ENCODE results near the gene RTCB. TPM values are rescaled to one million over a fixed set of nuclear protein-coding genes. Genes with fewer than 3 reads are reported as not detected.

RTCB gene
- total and polyA plus RNA-seq, 2 experiments from 2014 or later, result 52.5 to 99.0 TPM

DNA sequence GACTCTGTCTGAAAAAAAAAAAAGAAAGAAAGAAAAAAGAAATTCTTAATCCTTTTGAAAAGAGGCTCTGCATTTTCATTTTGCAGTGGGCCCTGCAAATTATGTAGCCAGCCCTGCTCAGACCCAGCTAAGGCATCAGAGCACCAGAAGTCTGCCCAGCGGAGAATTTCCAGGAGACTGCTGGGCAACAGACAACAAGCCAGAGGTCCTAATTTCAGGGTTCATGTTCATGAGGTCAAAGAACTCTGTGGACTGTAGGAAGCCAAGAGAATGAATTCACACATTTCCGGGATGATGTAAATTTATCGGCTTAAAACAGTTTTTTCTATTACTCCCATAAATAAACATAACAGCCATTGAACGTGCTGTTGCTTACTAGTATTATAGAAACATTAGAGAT lies 14.8 kb upstream of the RTCB start:
- Histone ChIP-seq H3K4me2 (no peak overlapping the region), H3K4me1 (ENCODE audit: insufficient read depth) (no peaks in the 10 kb centered on the region), H3K9me2 (ENCODE audit: insufficient read depth) (no peaks in the 10 kb centered on the region), H4K20me1 (replicated peaks; ENCODE audit: insufficient read depth) (no peaks in the 10 kb centered on the region), H3K27ac (ENCODE audit: low read depth) (no peak overlapping the region), H3K79me2 (replicated peaks; ENCODE audit: insufficient read depth) (no peaks in the 10 kb centered on the region), H2AFZ (no peak overlapping the region), H3F3A (replicated peaks; ENCODE audit: low read depth) (no peaks in the 10 kb centered on the region), H3K27me3 (ENCODE audit: insufficient read depth) (peaks cover 22% of the 10 kb centered on the region; the same call in 1 of the 2 replicates), H3K36me3 (ENCODE audit: insufficient read depth) (no peaks in the 10 kb centered on the region), H3K4me3 (no peak overlapping the region)
- no peak for DNase-seq (ENCODE audit: low spot score)
- Mint-ChIP-seq H3K27ac (no peak overlapping the region), H3K27me3 (ENCODE audit: insufficient read depth, low read depth, poor library complexity) (peaks cover 11% of the 10 kb centered on the region), H3K9me3 (no peaks in the 10 kb centered on the region), H3K4me3 (no peak overlapping the region), H3K36me3 (ENCODE audit: low read depth) (no peaks in the 10 kb centered on the region), H3K4me1 (no peaks in the 10 kb centered on the region; the same call in 2 of the 3 replicates)
- TF ChIP-seq POLR2AphosphoS5 (IDR thresholded peaks at IDR 0.05; ENCODE audit: low read depth) (no peak), EZH2 (IDR thresholded peaks at IDR 0.05; ENCODE audit: low read depth, unreplicated experiment) (no peak), JUNB (IDR thresholded peaks at IDR 0.05; ENCODE audit: unreplicated experiment) (no peak), EZH2phosphoT487 (IDR thresholded peaks at IDR 0.05; ENCODE audit: unreplicated experiment) (no peak), ZNF114 (CRISPR knock-in tag; IDR thresholded peaks at IDR 0.05) (no peak), NANOG (IDR thresholded peaks at IDR 0.05; ENCODE audit: borderline replicate concordance) (no peak), CREB1 (CRISPR knock-in tag; IDR thresholded peaks at IDR 0.05; ENCODE audit: low read depth) (no peak), ZNF331 (CRISPR knock-in tag; IDR thresholded peaks at IDR 0.05; ENCODE audit: low read depth) (no peak), STAT1 (IDR thresholded peaks at IDR 0.05; ENCODE audit: unreplicated experiment) (no peak)
- TF ChIP-seq, protein P1, sequence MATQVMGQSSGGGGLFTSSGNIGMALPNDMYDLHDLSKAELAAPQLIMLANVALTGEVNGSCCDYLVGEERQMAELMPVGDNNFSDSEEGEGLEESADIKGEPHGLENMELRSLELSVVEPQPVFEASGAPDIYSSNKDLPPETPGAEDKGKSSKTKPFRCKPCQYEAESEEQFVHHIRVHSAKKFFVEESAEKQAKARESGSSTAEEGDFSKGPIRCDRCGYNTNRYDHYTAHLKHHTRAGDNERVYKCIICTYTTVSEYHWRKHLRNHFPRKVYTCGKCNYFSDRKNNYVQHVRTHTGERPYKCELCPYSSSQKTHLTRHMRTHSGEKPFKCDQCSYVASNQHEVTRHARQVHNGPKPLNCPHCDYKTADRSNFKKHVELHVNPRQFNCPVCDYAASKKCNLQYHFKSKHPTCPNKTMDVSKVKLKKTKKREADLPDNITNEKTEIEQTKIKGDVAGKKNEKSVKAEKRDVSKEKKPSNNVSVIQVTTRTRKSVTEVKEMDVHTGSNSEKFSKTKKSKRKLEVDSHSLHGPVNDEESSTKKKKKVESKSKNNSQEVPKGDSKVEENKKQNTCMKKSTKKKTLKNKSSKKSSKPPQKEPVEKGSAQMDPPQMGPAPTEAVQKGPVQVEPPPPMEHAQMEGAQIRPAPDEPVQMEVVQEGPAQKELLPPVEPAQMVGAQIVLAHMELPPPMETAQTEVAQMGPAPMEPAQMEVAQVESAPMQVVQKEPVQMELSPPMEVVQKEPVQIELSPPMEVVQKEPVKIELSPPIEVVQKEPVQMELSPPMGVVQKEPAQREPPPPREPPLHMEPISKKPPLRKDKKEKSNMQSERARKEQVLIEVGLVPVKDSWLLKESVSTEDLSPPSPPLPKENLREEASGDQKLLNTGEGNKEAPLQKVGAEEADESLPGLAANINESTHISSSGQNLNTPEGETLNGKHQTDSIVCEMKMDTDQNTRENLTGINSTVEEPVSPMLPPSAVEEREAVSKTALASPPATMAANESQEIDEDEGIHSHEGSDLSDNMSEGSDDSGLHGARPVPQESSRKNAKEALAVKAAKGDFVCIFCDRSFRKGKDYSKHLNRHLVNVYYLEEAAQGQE (IDR thresholded peaks at IDR 0.05; ENCODE audit: unreplicated experiment), result no peak
- TF ChIP-seq, protein P2, sequence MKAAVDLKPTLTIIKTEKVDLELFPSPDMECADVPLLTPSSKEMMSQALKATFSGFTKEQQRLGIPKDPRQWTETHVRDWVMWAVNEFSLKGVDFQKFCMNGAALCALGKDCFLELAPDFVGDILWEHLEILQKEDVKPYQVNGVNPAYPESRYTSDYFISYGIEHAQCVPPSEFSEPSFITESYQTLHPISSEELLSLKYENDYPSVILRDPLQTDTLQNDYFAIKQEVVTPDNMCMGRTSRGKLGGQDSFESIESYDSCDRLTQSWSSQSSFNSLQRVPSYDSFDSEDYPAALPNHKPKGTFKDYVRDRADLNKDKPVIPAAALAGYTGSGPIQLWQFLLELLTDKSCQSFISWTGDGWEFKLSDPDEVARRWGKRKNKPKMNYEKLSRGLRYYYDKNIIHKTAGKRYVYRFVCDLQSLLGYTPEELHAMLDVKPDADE (IDR thresholded peaks at IDR 0.05), result no peak
- TF ChIP-seq, protein P3, sequence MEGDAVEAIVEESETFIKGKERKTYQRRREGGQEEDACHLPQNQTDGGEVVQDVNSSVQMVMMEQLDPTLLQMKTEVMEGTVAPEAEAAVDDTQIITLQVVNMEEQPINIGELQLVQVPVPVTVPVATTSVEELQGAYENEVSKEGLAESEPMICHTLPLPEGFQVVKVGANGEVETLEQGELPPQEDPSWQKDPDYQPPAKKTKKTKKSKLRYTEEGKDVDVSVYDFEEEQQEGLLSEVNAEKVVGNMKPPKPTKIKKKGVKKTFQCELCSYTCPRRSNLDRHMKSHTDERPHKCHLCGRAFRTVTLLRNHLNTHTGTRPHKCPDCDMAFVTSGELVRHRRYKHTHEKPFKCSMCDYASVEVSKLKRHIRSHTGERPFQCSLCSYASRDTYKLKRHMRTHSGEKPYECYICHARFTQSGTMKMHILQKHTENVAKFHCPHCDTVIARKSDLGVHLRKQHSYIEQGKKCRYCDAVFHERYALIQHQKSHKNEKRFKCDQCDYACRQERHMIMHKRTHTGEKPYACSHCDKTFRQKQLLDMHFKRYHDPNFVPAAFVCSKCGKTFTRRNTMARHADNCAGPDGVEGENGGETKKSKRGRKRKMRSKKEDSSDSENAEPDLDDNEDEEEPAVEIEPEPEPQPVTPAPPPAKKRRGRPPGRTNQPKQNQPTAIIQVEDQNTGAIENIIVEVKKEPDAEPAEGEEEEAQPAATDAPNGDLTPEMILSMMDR (conservative IDR thresholded peaks at IDR 0.05; ENCODE audit: low read depth in 2 of 2), result no peak
- TF ChIP-seq, protein P4, sequence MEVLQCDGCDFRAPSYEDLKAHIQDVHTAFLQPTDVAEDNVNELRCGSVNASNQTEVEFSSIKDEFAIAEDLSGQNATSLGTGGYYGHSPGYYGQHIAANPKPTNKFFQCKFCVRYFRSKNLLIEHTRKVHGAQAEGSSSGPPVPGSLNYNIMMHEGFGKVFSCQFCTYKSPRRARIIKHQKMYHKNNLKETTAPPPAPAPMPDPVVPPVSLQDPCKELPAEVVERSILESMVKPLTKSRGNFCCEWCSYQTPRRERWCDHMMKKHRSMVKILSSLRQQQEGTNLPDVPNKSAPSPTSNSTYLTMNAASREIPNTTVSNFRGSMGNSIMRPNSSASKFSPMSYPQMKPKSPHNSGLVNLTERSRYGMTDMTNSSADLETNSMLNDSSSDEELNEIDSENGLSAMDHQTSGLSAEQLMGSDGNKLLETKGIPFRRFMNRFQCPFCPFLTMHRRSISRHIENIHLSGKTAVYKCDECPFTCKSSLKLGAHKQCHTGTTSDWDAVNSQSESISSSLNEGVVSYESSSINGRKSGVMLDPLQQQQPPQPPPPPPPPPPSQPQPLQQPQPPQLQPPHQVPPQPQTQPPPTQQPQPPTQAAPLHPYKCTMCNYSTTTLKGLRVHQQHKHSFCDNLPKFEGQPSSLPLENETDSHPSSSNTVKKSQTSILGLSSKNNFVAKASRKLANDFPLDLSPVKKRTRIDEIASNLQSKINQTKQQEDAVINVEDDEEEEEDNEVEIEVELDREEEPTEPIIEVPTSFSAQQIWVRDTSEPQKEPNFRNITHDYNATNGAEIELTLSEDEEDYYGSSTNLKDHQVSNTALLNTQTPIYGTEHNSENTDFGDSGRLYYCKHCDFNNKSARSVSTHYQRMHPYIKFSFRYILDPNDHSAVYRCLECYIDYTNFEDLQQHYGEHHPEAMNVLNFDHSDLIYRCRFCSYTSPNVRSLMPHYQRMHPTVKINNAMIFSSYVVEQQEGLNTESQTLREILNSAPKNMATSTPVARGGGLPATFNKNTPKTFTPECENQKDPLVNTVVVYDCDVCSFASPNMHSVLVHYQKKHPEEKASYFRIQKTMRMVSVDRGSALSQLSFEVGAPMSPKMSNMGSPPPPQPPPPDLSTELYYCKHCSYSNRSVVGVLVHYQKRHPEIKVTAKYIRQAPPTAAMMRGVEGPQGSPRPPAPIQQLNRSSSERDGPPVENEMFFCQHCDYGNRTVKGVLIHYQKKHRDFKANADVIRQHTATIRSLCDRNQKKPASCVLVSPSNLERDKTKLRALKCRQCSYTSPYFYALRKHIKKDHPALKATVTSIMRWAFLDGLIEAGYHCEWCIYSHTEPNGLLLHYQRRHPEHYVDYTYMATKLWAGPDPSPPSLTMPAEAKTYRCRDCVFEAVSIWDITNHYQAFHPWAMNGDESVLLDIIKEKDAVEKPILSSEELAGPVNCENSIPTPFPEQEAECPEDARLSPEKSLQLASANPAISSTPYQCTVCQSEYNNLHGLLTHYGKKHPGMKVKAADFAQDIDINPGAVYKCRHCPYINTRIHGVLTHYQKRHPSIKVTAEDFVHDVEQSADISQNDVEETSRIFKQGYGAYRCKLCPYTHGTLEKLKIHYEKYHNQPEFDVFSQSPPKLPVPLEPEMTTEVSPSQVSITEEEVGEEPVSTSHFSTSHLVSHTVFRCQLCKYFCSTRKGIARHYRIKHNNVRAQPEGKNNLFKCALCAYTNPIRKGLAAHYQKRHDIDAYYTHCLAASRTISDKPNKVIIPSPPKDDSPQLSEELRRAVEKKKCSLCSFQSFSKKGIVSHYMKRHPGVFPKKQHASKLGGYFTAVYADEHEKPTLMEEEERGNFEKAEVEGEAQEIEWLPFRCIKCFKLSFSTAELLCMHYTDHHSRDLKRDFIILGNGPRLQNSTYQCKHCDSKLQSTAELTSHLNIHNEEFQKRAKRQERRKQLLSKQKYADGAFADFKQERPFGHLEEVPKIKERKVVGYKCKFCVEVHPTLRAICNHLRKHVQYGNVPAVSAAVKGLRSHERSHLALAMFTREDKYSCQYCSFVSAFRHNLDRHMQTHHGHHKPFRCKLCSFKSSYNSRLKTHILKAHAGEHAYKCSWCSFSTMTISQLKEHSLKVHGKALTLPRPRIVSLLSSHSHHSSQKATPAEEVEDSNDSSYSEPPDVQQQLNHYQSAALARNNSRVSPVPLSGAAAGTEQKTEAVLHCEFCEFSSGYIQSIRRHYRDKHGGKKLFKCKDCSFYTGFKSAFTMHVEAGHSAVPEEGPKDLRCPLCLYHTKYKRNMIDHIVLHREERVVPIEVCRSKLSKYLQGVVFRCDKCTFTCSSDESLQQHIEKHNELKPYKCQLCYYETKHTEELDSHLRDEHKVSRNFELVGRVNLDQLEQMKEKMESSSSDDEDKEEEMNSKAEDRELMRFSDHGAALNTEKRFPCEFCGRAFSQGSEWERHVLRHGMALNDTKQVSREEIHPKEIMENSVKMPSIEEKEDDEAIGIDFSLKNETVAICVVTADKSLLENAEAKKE (CRISPR knock-in tag; IDR thresholded peaks at IDR 0.05), result no peak
- no peak for ATAC-seq
